A673 (cell line): ENCODE results near the gene HES5. TPM values are rescaled to one million over a fixed set of nuclear protein-coding genes. Genes with fewer than 3 reads are reported as not detected.

ENCODE experiments used
- BruUV-seq: library from RNA; stranded (reverse); fragments of 400-500 nt; replicated peaks from 2 replicates; lab custom pipeline; 2021; lab: Mats Ljungman, UMichigan
- CTCF ChIA-PET: fragments of 300-600 bp; sonication (Branson Sonifier 250); formaldehyde crosslinking; loops from one replicate; lab custom pipeline; 2022; ENCODE audit warnings: antibody characterized with exemption; lab: Charles Lee
- POLR2A ChIA-PET: fragments of 300-600 bp; sonication (Branson Sonifier 250); formaldehyde crosslinking; loops from one replicate; lab custom pipeline; 2022; ENCODE audit warnings: antibody characterized with exemption; ENCODE audit not compliant: low non-redundant PET; lab: Charles Lee
- DNase-seq: peaks from one replicate; pipeline ENCODE4 v3.0.0-alpha.2; 2015; ENCODE audit warnings: low spot score
- H3K27ac ChIP-seq: fragments of 200-600 bp; sonication (generic); 2 replicates; pipeline ENCODE4 v1.5.1; 2016; ENCODE audit warnings: mixed run types, low read depth, mild to moderate bottlenecking, mixed read lengths, antibody characterized with exemption, low read length; ENCODE audit not compliant: poor library complexity, severe bottlenecking
- H3K27me3 ChIP-seq: fragments of 200-600 bp; sonication (generic); replicated peaks from 2 replicates; pipeline ENCODE4 v1.6.1; 2017; ENCODE audit warnings: mixed run types, low read depth, mild to moderate bottlenecking, mixed read lengths, antibody characterized with exemption, low read length; ENCODE audit not compliant: insufficient read depth, poor library complexity
- H3K36me3 ChIP-seq: fragments of 200-600 bp; sonication (generic); 2 replicates; pipeline ENCODE4 v1.6.1; 2016; ENCODE audit warnings: mixed run types, mild to moderate bottlenecking, mixed read lengths, antibody characterized with exemption, low read length; ENCODE audit not compliant: insufficient read depth, poor library complexity, severe bottlenecking
- H3K4me1 ChIP-seq: fragments of 200-600 bp; sonication (generic); 2 replicates; pipeline ENCODE4 v1.6.1; 2017; ENCODE audit warnings: mixed run types, mild to moderate bottlenecking, mixed read lengths, antibody characterized with exemption, low read length; ENCODE audit not compliant: insufficient read depth, poor library complexity, severe bottlenecking
- H3K4me3 ChIP-seq: fragments of 200-600 bp; sonication (generic); 2 replicates; pipeline ENCODE4 v1.5.1; 2016; ENCODE audit warnings: low read depth, mixed run types, mild to moderate bottlenecking, mixed read lengths, low read length; ENCODE audit not compliant: poor library complexity, severe bottlenecking
- H3K9me3 ChIP-seq: fragments of 200-600 bp; sonication (generic); 2 replicates; pipeline ENCODE4 v1.6.1; 2016; ENCODE audit warnings: mixed run types, low read depth, mild to moderate bottlenecking, mixed read lengths, antibody characterized with exemption, low read length; ENCODE audit not compliant: poor library complexity, severe bottlenecking
- CTCF ChIP-seq: fragments of 300-800, 200-600 bp; sonication (generic); conservative IDR thresholded peaks from 2 replicates; pipeline ENCODE4 v1.5.1; 2017; ENCODE audit warnings: low read depth, mild to moderate bottlenecking, antibody characterized with exemption, low read length, moderate library complexity, mixed read lengths
- EZH2 ChIP-seq: fragments of 200-600 bp; sonication (generic); IDR thresholded peaks from 2 replicates; pipeline ENCODE4 v1.6.1; 2017; ENCODE audit warnings: borderline replicate concordance, low read depth, mild to moderate bottlenecking, mixed read lengths, antibody characterized with exemption, low read length; ENCODE audit not compliant: poor library complexity, severe bottlenecking
- intact Hi-C: fragments of 100-400 bp; cut with micrococcal nuclease; formaldehyde crosslinking; loops from one replicate; pipeline ENCODE4 v1.10.0; 2022; ENCODE audit not compliant: unreplicated experiment
- total RNA-seq: library from RNA; stranded (reverse); gene quantifications from 2 replicates; pipeline ENCODE4 v1.2.3, GENCODE V29; 2021

The HES5 gene
- total RNA-seq, 1 experiment from 2014 or later = not detected

GRCh38 chr1:2545754-2546514 is 15.9 kb upstream of the HES5 start:
- CTCF ChIA-PET = interaction anchor here (0.5 to 1.0 kb wide), 4 partner anchors 15 to 126 kb away, joined by 3 to 5 read pairs (median 4); partner anchors contain the start of gene PANK4
- Histone ChIP-seq H3K27ac (peak overlapping the region; percentile 76), H3K4me3 (peak overlapping the region; percentile 49), H3K4me1 (peaks cover 29% of the 10 kb centered on the region), H3K9me3 (no peaks in the 10 kb centered on the region), H3K36me3 (no peaks in the 10 kb centered on the region), H3K27me3 (no peaks in the 10 kb centered on the region)
- intact Hi-C loops = loop anchor here (5.0 kb wide), 1 partner anchor 349 kb away; no protein-coding TSS in a partner anchor
- BruUV-seq = no TSS peak
- peak; percentile 91 for DNase-seq
- TF ChIP-seq EZH2 = no peak
- no peak for TF ChIP-seq CTCF
- POLR2A ChIA-PET = interaction anchor here (0.5 to 0.6 kb wide), 2 partner anchors 19 to 357 kb away, joined by 3 to 6 read pairs; partner anchors contain the start of gene PANK4

GRCh38 chr1:2544875-2545640 is 15.0 kb upstream of the HES5 start:
- no peak for DNase-seq
- CTCF ChIA-PET = no interaction called here
- peak overlapping the region; percentile 65 for H3K27ac ChIP-seq

More at GRCh38 chr1:2544875-2545640, 15.0 kb upstream of the HES5 start:
- no peak for TF ChIP-seq EZH2
- TF ChIP-seq CTCF = no peak
- Histone ChIP-seq H3K27me3 (no peaks in the 10 kb centered on the region), H3K4me3 (no peak overlapping the region), H3K36me3 (no peaks in the 10 kb centered on the region), H3K4me1 (peaks cover 37% of the 10 kb centered on the region), H3K9me3 (no peaks in the 10 kb centered on the region)
- intact Hi-C loops = loop anchor here (5.0 kb wide), 1 partner anchor 348 kb away; no protein-coding TSS in a partner anchor
- POLR2A ChIA-PET = no interaction called here
- BruUV-seq = no TSS peak
